ENCODE results near the gene ATP2B2. TPM values are rescaled to one million over a fixed set of nuclear protein-coding genes. Genes with fewer than 3 reads are reported as not detected.

ATP2B2 gene
- total RNA-seq, 1 donor from 2014 or later = not detected

- no peak for TF ChIP-seq CTCF (IDR thresholded peaks at IDR 0.05; ENCODE audit: unreplicated experiment)
- DNase-seq (ENCODE audit: low spot score in 2 of 2, unreplicated experiment in 2 of 2) = peak in 1 of 2 experiments; percentile 24
- no peaks in the 10 kb centered on the region for H3K36me3 Mint-ChIP-seq
- H3K4me3 Mint-ChIP-seq = no peak overlapping the region
- H3K27ac Mint-ChIP-seq = no peak overlapping the region
- H3K9me3 Mint-ChIP-seq = no peaks in the 10 kb centered on the region
- peaks cover 72% of the 10 kb centered on the region for H3K27me3 Mint-ChIP-seq (ENCODE audit: low read depth)
- H3K4me1 Mint-ChIP-seq = no peaks in the 10 kb centered on the region
Measured at GRCh38 chr3:10529809-10530208, 24.4 kb upstream of the ATP2B2 start.

GRCh38 chr3:10528046-10528445, 22.7 kb upstream of the ATP2B2 start:
- Mint-ChIP-seq H3K36me3 (no peaks in the 10 kb centered on the region), H3K9me3 (no peaks in the 10 kb centered on the region), H3K27me3 (ENCODE audit: low read depth) (peaks cover 86% of the 10 kb centered on the region), H3K4me1 (no peaks in the 10 kb centered on the region), H3K27ac (no peak overlapping the region), H3K4me3 (no peak overlapping the region)
- TF ChIP-seq CTCF (IDR thresholded peaks at IDR 0.05; ENCODE audit: unreplicated experiment) = no peak
- DNase-seq (ENCODE audit: low spot score in 2 of 2, unreplicated experiment in 2 of 2) = peak in 1 of 2 experiments; percentile 17

- no peaks in the 10 kb centered on the region for H3K9me3 Mint-ChIP-seq
- no peak overlapping the region for H3K4me3 Mint-ChIP-seq
- no peak overlapping the region for H3K27ac Mint-ChIP-seq
- H3K36me3 Mint-ChIP-seq = no peaks in the 10 kb centered on the region
- no peaks in the 10 kb centered on the region for H3K4me1 Mint-ChIP-seq
- peak in 1 of 2 experiments; percentile 28 for DNase-seq (ENCODE audit: low spot score in 2 of 2, unreplicated experiment in 2 of 2)
- no peak for TF ChIP-seq CTCF (IDR thresholded peaks at IDR 0.05; ENCODE audit: unreplicated experiment)
- H3K27me3 Mint-ChIP-seq (ENCODE audit: low read depth) = peaks cover 86% of the 10 kb centered on the region
Measured at GRCh38 chr3:10527295-10528001, 22.1 kb upstream of the ATP2B2 start.

- Mint-ChIP-seq H3K9me3 (no peaks in the 10 kb centered on the region), H3K4me1 (no peaks in the 10 kb centered on the region), H3K36me3 (no peaks in the 10 kb centered on the region), H3K27ac (no peak overlapping the region), H3K27me3 (ENCODE audit: low read depth) (peaks cover 89% of the 10 kb centered on the region), H3K4me3 (no peak overlapping the region)
- peak in 1 of 2 experiments; percentile 26 for DNase-seq (ENCODE audit: low spot score in 2 of 2, unreplicated experiment in 2 of 2)
- no peak for TF ChIP-seq CTCF (IDR thresholded peaks at IDR 0.05; ENCODE audit: unreplicated experiment)
Measured at GRCh38 chr3:10526366-10526765, 21.0 kb upstream of the ATP2B2 start.

GRCh38 chr3:10524799-10525301, 19.5 kb upstream of the ATP2B2 start:
- Mint-ChIP-seq H3K4me1 (no peaks in the 10 kb centered on the region), H3K9me3 (no peaks in the 10 kb centered on the region), H3K4me3 (no peak overlapping the region), H3K27ac (no peak overlapping the region), H3K27me3 (ENCODE audit: low read depth) (peaks cover 86% of the 10 kb centered on the region), H3K36me3 (no peaks in the 10 kb centered on the region)
- DNase-seq (ENCODE audit: low spot score in 2 of 2, unreplicated experiment in 2 of 2) = peak in 1 of 2 experiments; percentile 29
- TF ChIP-seq CTCF (IDR thresholded peaks at IDR 0.05; ENCODE audit: unreplicated experiment) = no peak
